ENCODE measurements around the gene LOXHD1.

The LOXHD1 gene

DNA sequence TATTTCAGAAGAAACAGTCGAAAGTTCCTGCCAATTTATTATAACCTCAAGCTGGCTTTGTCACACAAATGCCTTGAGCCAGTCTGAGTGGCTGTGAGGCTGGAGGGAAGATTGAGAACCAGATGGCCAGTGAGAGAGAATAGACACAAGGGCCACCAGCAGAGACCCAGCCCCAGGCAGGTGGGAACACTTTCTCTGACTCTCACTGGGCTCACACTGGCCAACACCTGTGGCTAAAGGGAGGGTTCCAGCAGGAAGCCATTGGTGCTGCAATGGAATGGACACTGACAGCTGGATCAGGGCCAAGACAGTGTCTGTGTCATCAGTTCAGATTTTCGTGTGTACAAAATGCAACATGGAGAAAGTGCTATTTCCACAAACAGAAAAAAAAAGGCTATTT, 29.9 kb downstream of the LOXHD1 start:
- no peak for DNase-seq

DNA sequence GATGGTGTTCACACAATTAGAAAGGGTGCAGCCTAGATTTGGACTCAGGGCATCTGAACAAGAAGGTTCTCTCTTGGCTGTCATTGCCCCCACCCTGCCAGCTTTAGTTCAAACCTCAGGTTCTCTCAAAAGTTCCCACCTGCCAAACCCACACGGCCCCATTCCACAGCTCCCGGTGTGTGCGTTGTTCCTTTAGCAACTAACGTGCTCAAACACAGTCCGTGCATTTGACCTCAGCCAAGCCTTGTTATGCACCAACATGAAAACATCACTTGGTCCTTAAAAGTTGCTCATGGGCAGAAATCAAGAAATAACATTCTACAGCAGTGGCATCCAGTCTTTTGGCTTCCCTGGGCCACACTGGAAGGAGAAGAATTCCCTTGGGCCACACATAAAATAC, 32.0 kb downstream of the LOXHD1 start:
- no peak for DNase-seq

GRCh38 chr18:46624127-46624526, 32.9 kb downstream of the LOXHD1 start:
- DNase-seq = no peak

DNA sequence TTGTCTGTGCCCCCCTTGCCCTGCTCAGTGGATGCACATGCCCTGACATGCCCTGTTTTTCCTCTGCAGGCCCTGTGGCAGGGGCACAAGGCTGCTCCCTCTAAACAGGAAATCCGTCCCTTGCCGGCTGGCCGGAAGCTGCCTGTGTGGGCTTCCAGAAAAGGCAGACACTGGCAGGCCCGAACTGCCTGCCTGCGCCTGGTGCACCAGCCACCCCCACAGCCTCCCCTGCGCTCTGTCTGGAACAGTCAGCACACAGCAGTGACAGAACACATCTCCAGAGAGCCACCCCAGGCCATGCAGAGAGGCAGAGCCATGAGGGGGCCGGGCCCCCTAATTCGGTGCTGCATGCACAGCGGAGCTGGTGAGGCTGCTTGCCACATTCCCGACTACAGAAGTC, 33.5 kb downstream of the LOXHD1 start:
- no peak for DNase-seq

GRCh38 chr18:46622999-46623398, 34.0 kb downstream of the LOXHD1 start:
- DNase-seq = peak; percentile 7

DNA sequence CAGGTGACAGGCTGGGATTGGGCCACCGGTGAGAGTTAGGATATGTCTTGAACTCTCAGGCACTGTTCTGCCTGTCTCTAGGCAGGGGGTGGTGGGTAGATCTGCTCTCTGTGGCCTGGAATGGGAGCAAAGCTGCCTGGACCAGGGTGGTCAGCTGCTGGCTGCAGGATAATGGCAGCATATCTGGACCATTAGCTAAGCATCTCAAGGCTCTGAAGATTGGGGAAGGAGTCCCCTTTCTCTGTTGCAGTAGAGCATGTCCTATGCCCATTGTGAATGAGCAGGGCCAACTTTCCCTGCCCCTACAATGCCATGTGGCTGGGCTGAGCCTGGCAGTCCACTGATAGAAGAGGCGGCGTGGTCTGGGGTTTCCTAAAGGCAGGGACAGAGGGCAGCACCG, 34.6 kb downstream of the LOXHD1 start:
- no peak for DNase-seq

DNA sequence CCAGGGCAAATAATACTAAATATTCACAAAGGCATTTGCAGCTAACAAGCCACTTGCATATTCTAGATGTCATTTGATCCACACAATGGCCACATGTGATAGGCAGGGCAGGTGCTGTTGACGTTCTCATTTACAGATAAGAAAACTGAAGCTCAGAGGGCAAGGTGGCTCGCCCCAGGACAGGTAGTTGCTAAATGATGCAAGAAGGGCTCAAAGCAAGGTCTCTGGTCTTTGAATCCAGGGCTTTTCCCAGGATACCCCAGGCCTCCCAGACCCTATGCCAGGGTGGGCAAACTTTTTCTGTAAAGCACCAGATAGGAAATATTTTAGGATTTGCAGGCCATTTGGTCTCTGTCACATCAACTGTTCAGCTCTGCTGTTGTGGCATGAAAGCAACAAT, 35.1 kb downstream of the LOXHD1 start:
- no peak for DNase-seq

DNA sequence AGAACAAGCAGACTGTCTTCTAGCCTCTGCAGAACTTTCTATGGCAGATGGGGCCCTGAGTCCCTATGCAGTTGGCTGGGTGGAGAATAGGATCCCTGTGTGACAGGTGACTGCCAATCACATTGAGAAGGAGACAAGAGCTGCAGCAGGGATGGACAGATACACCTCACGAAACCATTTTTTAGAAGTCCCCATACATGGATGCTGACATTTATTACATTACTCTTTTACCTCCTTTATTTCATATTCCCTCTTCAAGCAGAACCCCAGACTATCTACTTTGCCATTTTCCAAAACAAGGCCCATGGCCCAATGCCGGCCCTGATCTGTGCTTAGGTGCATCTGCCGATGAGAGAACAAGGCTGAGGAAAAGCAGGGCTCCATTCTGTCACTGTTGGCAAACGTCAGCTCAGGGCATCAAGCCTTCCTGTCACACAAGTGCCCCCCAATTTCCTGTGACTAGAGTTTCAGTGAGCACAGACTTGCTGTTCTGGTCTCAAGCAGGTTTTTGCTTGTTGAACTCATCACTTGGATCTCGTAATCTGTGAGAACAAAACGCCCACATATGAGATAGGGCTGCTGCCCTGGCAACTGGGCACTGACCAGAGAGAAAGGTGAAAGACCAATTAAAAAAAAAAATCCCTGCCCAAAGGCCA, 35.8 kb downstream of the LOXHD1 start:
- no peak for DNase-seq

DNA sequence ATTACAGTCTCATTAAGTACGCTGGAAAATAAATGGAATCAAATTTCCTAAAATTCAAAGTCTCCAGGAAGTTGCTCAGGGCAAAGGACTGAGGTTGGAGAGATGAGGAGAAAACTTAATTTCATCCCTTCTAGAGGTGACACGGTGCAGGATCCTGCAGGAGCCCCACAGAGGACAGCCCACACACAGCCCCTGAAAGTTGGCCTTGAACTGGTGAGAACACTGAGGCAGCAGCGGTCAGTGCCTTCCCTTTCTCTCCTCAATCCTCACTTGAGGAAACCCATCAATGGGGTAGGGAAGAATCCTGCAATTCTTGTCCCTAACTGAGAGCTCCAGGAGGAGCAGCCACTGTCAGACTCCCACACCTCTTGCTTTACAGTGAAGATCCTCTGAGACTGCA, 37.5 kb downstream of the LOXHD1 start:
- no peak for DNase-seq

DNA sequence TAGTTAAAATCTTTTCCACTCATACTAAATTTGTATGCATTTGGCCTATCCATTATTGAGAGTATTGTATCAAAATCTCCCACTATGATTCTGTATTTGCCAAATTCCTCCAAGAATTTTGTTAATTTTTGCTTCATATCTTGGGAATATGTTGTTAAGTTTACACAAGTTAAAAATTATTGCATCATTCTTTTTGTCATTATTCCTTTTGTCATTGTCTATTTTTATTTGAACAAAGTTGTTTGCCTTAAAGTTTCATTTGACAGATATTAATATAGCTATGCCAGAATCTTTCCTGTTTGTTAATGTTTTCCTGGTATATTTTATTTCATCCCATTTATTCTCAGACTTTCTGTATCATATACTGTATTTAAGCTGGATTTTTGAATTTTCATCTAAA, 41.3 kb downstream of the LOXHD1 start:
- no peak for DNase-seq

- no peak for DNase-seq
Observed at GRCh38 chr18:46609048-46609447, 48.0 kb downstream of the LOXHD1 start.

DNA sequence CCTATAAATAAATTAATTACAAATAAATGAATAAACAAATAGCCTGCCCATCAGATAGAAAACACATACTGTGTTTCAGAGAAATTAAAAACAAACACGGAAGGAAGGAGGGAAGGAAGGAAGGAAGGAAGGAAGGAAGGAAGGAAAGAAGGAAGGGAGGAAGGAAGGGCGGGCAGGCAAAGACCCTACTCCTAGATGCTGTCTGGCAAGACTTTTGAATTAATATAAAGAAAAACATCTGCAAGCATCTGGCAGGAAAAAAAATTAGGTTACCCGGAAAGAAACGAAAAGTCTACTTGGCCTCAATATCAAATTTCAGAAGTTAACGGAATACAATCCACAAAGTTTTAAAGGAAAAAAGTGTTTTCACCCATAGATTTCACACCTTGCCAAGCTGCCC, 49.1 kb downstream of the LOXHD1 start:
- DNase-seq = no peak

DNA sequence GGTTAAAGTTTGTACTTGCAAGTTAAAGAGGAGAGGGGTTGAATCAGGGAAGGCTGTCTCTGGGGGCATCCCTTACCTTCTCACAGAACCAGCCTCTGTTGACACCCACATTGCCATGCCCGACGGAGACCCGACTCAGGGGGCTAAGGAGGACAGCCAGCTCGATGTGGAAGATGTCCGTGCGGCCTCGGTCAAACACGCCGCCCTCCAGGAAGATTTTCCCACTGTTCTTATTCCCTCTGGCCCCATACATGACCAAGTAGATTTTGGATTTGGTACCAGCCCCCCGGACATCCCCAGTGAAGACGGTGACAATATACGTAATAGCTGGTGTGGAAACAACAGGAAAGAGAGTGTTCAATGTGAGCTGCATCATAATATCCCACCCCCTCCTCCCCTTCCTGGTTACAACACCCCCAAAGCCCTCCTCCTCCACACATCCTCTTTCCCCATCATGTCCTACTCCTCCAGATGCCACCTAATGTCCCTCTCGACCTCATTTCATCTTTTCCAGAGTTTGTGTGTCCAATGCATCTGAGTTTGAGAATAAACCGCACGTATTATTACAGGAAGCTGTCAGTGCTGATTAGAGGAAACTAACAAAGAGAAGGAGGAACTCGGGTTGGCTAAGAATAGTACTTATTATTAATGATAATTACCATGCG, 55.7 kb downstream of the LOXHD1 start:
- no peak for DNase-seq

- no peak for DNase-seq
Observed at GRCh38 chr18:46596119-46596518, 60.9 kb downstream of the LOXHD1 start.

GRCh38 chr18:46591783-46592391, 65.1 kb downstream of the LOXHD1 start:
- no peak for DNase-seq

DNA sequence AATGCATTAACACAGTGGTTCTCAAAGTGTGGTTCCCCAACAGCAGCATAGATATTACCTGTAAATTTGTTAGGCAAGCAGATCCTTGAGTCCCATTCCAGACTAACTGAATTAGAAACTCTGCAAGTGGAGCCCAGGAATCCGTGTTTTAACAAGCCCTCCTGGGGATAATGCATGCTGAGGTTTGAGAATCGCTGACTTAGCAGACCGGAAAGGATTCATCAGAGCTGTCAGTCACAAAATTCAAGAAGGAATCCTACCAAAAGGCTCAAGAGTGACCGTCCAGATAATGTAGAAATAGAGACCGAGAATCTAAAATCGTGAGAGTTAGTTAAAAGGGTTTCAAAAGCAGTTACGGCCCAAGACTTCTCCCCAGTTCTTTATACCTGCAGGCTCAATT, 66.9 kb downstream of the LOXHD1 start:
- DNase-seq = no peak

DNA sequence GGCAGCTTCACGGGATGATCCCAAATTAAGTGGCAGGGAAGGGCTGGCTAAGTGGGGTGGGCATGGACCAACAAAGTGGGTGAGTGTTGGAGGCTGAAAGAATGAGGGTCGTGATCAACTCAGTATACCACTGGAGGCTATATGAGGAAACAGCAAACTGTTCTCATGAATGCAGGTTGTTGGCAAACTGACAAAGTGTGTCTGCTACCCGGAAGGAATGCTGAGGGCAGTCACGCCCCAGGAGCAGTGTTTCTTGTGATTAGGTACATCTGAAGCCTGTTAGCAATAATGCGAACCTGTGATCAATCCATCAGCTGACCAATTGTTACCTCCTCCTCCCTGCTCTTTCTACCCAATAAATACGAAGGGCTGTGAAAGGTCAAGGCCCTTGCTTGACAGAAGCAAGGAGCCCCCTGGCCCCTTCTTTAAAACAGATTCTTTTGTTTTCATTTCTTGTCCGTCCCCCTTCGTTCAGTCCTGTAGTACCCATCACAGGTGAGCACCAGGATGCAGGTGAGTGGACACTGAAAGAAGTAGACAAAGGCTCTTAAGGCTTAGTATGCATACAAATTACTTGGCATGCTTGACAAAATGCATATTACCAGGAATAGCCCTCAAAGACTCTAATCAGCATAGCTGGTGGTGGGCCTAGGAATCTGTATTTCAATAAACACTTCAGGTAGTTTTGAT, 67.9 kb downstream of the LOXHD1 start:
- DNase-seq = no peak

- no peak for DNase-seq
Observed at GRCh38 chr18:46587600-46587999, 69.4 kb downstream of the LOXHD1 start.

GRCh38 chr18:46583711-46584110, 73.3 kb downstream of the LOXHD1 start:
- no peak for DNase-seq

- no peak for DNase-seq
Observed at GRCh38 chr18:46581648-46582047, 75.4 kb downstream of the LOXHD1 start.

- DNase-seq = no peak
Observed at GRCh38 chr18:46578987-46579386, 78.0 kb downstream of the LOXHD1 start.

GRCh38 chr18:46577546-46577945, 79.5 kb downstream of the LOXHD1 start:
- DNase-seq = no peak

- DNase-seq = no peak
Observed at GRCh38 chr18:46575851-46576250, 81.2 kb downstream of the LOXHD1 start.

DNA sequence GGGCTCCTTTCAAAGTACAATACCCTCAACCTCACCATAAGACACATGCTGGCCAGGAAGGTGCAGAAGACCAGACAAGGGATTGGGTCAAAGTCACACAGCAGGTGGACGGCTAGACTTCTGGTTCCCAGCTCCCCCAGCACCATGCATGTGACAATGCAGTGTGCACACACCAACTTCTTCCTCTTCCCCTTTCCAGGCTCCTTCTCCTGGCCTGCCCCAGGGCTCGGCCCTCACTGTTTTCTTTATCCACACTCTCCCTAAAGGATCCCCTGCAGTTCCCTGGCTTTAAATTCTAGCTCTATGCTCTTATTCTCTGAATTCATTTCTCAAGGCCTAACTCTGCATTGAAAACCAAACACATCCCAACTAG, 82.3 kb downstream of the LOXHD1 start:
- DNase-seq = no peak
